ENCODE data around the gene FARS2.

DNA sequence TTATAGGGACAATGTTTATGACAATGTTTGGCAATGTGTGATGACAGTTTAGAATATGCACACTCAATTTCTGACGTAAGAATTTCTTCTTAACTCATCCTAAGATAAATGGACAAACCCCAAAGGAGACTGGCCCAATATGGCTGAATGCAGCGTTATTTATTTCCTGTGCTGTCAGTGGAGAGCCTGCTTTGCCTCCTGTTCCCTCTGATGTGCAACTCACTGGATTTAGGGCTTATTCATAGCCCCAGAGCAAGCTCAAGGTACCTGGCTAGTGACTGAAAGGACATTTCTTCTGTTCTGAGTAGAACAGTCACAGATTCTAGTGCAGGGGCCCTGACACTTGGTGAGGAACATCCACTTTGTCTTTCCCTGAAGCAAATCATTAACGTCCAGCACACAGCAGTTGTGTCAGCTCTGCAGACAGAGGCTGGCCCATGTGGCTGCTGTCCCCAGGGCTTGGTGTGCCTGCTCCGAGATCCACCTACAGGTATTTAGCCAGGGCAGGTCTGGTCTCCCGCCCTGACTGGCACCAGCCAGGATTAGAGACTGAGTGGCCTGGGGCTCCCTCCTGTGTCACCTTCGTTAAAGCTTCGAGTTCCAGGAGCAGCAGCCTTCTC is 64.8 kb downstream of the FARS2 start:
- TF ChIP-seq POLR2A (IDR thresholded peaks at IDR 0.05), result no peak
- no peak for TF ChIP-seq CTCF (IDR thresholded peaks at IDR 0.05)
